GM21367 (cell line): ENCODE measurements around the gene TMEM95.
A peak's percentile ranks its signal among the peaks of the same experiment; 100 is the strongest.

Experiments
- ATAC-seq: cut with Tn5 transposase; IDR thresholded peaks from one replicate; pipeline ENCODE4 v1.9.1; 2021; ENCODE audit not compliant: unreplicated experiment

Gene TMEM95

GRCh38 chr17:7403977-7404736, 49.2 kb downstream of the TMEM95 start, which contains the start of gene TMEM256:
Gene TMEM256 (minus strand): TSS chr17:7404097. CDS start chr17:7404084, 13 bp downstream.
- ATAC-seq, result peak; percentile 90

GRCh38 chr17:7404737-7405349, 49.9 kb downstream of the TMEM95 start:
- no peak for ATAC-seq

GRCh38 chr17:7405350-7406234, 50.6 kb downstream of the TMEM95 start:
- no peak for ATAC-seq

GRCh38 chr17:7406235-7406825, 51.4 kb downstream of the TMEM95 start:
- no peak for ATAC-seq
